Measurements from ENCODE around the gene BTF3.

- no peak for TF ChIP-seq CTCF (IDR thresholded peaks at IDR 0.05)
- no peak for TF ChIP-seq POLR2A (IDR thresholded peaks at IDR 0.05)
These were observed 1.5 kb downstream of the BTF3 start for GRCh38 chr5:73499756-73500155.
